BE2C (cell line): Measurements from ENCODE around the gene BIN1.

Source experiments
- DNase-seq: peaks from one replicate; pipeline ENCODE4 v3.0.0-alpha.2; 2020
- H3K27me3 ChIP-seq: fragments of 250-450 bp; sonication (Bioruptor Pico); 2 replicates; pipeline ENCODE4 v1.5.1; 2020; ENCODE audit warnings: mild to moderate bottlenecking
- H3K36me3 ChIP-seq: fragments of 250-450 bp; sonication (Bioruptor Pico); 2 replicates; pipeline ENCODE4 v1.5.1; 2020; ENCODE audit warnings: mild to moderate bottlenecking
- H3K4me1 ChIP-seq: fragments of 250-450 bp; sonication (Bioruptor Pico); 2 replicates; pipeline ENCODE4 v1.5.1; 2020
- H3K4me3 ChIP-seq: 2 replicates; pipeline ENCODE4 v1.5.1; 2011; ENCODE audit warnings: low read depth, low read length
- H3K9me3 ChIP-seq: fragments of 250-450 bp; sonication (Bioruptor Pico); 2 replicates; pipeline ENCODE4 v1.5.1; 2020
- TF ChIP-seq, protein P1 (sequence below): IDR thresholded peaks from 2 replicates; pipeline ENCODE4 v1.5.1; 2012; ENCODE audit warnings: mild to moderate bottlenecking, low read depth, low read length

Gene BIN1

DNA sequence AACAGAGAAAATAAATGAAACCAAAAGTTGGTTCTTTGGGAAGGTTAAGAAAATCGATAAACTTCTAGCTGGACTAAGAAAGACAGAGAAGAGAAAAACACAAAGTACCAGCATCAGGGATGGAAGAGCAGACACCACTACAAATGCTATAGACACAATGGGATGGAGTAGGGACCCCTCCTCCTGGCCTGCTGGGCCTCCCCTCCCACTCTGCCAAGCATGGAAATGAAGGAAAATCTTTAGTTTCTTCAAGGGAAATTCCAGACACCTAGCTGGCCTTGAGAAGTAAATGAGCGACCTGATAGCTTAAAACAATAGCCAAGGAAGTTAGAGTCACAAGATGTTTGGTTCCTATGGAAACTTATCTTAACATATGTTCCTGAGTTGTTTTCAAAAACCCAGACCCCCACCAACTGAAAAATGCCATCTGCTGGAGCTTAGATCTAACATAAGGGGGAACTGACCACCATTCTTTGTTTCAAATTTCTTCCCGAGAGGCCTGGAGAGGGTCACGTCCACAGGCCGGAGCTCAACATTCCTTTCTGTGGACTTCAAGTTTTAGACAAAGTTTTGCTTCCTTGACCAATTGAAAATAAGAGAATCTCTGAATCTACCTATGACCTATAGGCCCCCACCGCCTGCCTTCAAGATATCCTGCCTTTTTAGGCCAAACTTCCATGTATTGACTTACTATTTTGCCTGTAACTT lies 101.9 kb downstream of the BIN1 start:
- TF ChIP-seq, protein P1, sequence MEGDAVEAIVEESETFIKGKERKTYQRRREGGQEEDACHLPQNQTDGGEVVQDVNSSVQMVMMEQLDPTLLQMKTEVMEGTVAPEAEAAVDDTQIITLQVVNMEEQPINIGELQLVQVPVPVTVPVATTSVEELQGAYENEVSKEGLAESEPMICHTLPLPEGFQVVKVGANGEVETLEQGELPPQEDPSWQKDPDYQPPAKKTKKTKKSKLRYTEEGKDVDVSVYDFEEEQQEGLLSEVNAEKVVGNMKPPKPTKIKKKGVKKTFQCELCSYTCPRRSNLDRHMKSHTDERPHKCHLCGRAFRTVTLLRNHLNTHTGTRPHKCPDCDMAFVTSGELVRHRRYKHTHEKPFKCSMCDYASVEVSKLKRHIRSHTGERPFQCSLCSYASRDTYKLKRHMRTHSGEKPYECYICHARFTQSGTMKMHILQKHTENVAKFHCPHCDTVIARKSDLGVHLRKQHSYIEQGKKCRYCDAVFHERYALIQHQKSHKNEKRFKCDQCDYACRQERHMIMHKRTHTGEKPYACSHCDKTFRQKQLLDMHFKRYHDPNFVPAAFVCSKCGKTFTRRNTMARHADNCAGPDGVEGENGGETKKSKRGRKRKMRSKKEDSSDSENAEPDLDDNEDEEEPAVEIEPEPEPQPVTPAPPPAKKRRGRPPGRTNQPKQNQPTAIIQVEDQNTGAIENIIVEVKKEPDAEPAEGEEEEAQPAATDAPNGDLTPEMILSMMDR = no peak
- no peaks in the 10 kb centered on the region for H3K4me1 ChIP-seq
- DNase-seq = no peak
- no peaks in the 10 kb centered on the region for H3K27me3 ChIP-seq
- no peaks in the 10 kb centered on the region for H3K36me3 ChIP-seq
- no peaks in the 10 kb centered on the region for H3K9me3 ChIP-seq
- no peak overlapping the region for H3K4me3 ChIP-seq

DNA sequence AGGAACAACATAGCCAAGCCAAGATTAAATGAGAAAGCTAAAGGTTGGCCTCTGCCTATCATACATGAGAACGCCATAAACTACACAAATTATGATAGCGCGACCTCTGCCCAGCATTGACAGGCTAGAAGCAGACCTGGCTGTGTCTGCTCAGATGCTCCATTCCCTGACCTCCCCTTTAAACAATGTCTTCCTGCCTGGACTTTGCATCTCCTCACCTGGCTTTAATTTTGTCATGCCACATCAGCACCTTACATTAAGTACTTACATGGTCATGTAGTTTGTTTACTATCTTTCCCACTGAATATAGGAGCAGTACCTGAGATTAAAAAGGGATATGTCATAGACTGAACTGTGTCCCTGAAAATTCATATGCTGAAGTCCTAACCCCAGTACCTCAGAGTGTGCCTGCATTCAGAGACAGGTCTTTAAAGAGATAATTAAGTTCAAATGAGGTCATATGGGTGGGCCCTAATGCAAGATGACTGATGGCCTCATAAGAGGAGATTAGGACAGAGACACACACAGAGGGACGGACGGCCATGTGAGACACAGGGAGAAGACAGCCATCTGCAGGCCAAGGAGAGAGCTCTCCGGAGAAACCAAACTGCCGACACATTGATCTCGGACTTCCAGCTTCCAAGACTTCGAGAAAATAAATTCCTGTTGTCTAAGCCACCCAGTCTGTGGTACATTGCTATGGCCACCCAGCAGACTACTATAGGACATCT lies 103.7 kb downstream of the BIN1 start:
- H3K27me3 ChIP-seq = no peaks in the 10 kb centered on the region
- TF ChIP-seq, protein P1 = 0 out of 2 replicates have a peak, but pooled peaks have one; percentile 17
- H3K36me3 ChIP-seq = no peaks in the 10 kb centered on the region
- no peaks in the 10 kb centered on the region for H3K9me3 ChIP-seq
- no peak overlapping the region for H3K4me3 ChIP-seq
- no peak for DNase-seq
- no peaks in the 10 kb centered on the region for H3K4me1 ChIP-seq

DNA sequence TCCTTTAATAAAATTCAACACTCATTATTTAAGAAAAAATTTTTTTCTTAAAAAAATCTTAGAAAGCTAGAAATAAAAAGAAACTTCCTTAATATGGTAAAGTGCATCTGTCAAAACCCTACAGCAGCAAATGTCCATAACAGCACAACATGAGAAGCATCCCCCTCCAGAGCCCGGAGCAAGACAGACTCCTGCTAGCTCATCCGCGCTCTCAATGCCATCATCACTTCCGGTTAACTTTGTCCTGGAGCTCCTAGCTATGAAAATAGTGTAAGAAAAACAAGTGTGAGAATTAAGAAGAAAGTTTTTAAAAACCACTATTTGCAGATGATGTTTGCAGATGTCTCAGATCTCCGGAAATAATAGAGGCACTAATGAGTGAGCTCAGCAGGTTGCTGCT lies 105.2 kb downstream of the BIN1 start:
- Histone ChIP-seq H3K4me1 (no peaks in the 10 kb centered on the region), H3K4me3 (no peak overlapping the region), H3K36me3 (no peaks in the 10 kb centered on the region), H3K9me3 (no peaks in the 10 kb centered on the region), H3K27me3 (no peaks in the 10 kb centered on the region)
- TF ChIP-seq, protein P1 = no peak
- no peak for DNase-seq

- Histone ChIP-seq H3K9me3 (no peaks in the 10 kb centered on the region), H3K4me1 (no peaks in the 10 kb centered on the region), H3K4me3 (no peak overlapping the region), H3K27me3 (no peaks in the 10 kb centered on the region), H3K36me3 (no peaks in the 10 kb centered on the region)
- no peak for DNase-seq
- TF ChIP-seq, protein P1 = no peak
Measured at GRCh38 chr2:127000937-127001336, 106.0 kb downstream of the BIN1 start.

- Histone ChIP-seq H3K4me3 (no peak overlapping the region), H3K36me3 (no peaks in the 10 kb centered on the region)
- no peak for DNase-seq
Measured at GRCh38 chr2:127000194-127000593, 106.8 kb downstream of the BIN1 start.

More at GRCh38 chr2:127000194-127000593, 106.8 kb downstream of the BIN1 start:
- no peaks in the 10 kb centered on the region for H3K4me1 ChIP-seq
- no peaks in the 10 kb centered on the region for H3K9me3 ChIP-seq
- H3K27me3 ChIP-seq = no peaks in the 10 kb centered on the region
- TF ChIP-seq, protein P1 = no peak
